SKM-1 (cell line): ENCODE data around the gene HNRNPLL.
"Not testable (repeated sequence)": the region's sequence is repeated elsewhere in the genome, so short reads cannot be mapped to it uniquely, and the experiment has no call there.

Source experiments
- DNase-seq: peaks from one replicate; lab custom pipeline; 2025; ENCODE audit not compliant: unreplicated experiment; lab: John Stamatoyannopoulos, UW

HNRNPLL gene

DNA sequence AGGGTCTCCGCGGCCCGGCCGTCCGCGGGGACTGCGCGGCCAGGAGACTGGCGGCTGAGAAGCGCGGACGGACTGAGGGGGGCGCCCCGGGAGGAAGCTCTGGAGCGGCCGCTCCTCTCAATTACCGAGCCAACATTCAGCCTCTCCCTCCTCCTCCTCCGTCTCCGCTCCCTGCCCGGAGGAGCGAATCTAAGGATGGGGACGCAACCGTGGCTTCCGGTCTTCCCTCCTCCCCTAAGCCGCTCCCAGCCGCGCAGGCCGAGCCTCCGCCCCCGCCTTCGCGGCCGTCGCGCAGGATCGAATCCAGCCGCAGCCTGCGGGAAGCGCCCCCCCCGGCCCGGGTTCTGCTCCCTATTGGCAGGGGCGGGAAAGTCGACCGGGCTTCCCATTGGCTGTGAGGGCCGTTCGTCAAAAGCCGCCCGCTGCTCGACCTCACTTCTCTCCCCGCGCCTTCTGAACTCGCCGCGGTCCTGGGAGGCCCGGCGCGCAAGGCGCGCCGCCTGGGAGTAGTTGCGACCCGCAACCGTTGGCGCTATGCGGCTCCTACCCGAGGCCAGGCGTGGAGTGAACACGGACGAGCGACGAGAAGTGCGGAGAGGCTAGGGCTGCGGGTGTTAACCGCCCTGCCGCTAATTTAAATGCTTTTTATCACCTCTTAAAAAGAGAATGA lies at the start of gene HNRNPLL:
HNRNPLL (minus strand) TSS at position 197 of the 670 bp plus-strand sequence. CDS start 302 bp downstream, outside the sequence.
- DNase-seq: peak; percentile 82

DNA sequence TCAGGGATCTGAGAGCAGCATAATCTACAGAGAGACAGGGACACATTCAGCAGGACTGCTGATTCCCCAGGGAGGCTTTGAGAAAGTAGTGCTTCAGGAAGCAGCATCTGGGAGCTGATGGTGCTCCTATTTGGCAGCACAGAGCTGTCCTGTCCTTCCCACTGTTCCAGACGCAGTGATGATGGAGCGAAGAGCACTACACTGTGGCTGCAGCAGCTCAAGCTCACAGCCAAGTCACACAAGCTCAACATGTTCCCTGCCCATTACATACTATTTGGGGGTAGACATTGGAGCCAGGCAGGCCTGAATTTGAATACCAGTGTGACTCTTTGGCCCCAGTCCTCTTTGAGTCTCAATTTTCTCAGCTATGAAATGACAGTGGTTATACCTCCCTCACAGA lies 48.0 kb upstream of the HNRNPLL start:
- DNase-seq: no peak

DNA sequence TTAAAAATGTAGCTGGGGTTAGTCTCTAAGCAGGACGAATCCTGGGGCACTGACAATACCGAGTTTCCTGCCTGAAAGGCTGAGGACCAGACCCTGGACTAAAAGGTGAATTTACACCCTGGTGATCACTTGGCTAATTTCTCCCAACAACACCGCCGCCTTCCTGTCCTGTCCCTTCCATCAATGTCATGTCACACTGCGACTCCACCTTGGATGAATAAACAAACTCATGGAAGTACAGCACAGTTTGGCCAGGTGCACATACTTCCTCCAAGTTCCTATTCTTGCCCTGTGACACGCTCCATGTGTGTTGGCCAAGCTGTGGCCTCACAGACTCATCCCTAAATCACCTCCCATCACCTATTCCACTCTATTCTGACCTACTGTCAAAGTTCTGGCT lies 47.3 kb upstream of the HNRNPLL start:
- no peak for DNase-seq

DNA sequence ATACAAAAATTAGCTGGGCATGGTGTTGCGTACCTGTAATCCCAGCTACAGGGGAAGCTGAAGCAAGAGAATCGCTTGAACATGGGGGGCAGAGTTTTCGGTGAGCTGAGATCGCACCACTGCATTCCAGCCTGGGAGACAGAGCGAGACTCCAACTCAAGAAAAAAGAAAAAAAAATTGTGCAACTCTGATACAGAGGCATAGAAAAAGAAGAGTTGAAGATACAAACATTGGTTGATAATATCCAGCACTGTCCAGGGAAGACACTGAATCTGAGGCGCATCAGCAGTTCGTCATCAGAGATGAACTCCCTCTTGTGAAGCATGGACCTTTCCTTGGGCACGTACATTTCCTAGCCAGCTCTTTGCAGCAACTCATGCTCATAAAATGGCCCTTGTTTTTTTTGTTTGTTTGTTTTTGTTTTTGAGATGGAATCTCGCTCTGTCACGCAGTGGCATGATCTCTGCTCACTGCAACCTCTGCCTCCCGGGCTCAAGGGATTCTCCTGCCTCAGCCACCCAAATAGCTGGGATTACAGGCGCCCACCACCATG lies 46.5 kb upstream of the HNRNPLL start:
- no peak for DNase-seq

DNA sequence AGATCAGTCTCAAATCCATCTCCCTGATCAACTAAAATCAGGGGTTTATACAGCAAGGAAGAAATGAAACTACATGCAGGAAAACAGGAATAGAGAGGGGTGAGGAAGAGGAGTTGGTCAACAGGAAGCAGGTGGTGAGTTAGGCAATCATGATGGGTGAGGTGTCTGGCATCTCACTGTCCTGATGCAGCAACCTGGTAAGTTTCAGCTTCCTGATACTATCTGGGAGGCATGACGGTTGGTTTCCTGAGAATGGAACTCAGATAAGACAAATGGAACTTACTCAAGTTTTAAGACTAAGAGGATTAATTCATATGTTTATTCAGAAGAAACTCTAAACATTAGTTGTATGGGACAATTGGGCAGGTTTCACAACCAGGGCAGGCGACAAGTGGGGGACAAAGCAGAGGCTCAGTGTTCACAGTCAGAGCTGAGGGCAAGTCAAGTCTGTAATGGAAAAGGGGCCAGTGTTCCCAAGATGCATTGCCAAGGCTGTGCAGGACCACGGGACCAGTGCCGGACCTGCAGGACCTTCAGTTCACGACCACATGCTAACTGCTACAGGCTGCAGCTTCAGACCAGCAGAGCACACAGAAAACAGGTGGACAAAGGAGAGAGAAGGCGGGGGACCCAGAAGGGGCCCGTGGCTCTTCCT lies 45.5 kb upstream of the HNRNPLL start:
- peak; percentile 46 for DNase-seq

DNA sequence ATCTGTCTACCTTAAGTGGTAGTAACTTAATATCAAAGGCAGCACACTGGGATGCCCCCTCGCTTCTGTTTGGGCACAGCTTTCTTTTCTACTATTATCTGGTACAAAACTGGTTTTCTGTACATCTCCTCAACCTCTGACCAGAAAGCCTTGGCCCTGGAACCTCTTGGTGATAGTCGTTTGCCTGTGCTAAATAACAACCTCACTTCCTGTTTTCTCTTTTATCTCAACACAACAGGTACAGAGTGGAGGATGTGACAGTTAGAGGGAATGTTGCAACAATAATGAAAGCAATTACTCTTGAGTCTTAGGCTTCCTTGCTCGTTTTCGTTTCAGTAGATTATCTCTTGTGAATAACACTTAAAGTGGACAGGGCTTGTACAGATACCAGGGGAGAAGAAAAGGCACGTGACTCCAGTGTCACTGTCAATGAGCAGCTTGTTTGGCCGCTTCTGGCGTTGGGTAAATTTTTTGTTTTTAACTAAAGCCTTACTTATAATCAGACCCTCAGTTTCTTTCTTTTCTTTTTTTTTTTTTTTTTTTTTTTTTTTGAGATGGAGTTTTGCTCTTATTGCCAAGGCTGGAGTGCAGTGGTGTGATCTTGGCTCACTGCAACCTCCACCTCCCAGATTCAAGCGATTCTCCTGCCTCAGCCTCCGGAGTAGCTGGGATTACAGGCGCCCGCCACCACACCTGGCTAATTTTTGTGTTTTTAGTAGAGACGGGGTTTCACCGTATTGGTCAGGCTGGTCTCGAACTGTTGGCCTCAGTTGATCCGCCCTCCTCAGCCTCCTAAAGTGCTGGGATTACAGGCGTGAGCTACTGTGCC lies 41.2 kb upstream of the HNRNPLL start:
- peak; percentile 43 for DNase-seq

DNA sequence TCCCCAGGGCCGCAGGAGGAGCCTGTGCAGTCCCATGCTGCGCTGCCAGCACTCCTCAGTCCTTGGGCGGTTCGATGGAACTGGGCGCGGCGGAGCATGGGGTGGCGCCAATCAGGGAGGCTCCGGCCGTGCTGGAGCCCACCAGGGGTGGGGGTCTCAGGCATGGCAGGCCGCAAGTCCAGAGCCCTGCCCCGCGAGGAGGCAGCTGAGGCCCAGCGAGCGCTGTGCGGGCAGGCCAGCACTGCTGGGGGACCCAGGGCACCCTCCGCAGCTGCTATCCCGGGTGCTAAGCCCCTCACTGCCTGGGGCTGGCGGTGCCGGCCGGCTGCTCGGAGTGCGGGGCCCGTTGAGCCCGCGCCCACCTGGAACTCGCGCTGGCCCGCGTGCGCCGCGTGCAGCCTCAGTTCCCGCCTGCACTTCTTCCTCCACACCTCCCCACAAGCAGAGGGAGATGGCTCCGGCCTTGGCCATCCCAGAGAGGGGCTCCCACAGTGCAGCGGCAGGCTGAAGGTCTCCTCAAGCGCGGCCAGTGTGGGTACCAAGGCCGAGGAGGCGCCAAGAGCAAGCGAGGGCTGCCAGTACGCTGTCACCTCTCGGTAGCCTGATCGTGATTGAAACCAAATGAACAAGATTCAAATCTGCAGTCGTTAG lies 40.4 kb upstream of the HNRNPLL start:
- no peak for DNase-seq

DNA sequence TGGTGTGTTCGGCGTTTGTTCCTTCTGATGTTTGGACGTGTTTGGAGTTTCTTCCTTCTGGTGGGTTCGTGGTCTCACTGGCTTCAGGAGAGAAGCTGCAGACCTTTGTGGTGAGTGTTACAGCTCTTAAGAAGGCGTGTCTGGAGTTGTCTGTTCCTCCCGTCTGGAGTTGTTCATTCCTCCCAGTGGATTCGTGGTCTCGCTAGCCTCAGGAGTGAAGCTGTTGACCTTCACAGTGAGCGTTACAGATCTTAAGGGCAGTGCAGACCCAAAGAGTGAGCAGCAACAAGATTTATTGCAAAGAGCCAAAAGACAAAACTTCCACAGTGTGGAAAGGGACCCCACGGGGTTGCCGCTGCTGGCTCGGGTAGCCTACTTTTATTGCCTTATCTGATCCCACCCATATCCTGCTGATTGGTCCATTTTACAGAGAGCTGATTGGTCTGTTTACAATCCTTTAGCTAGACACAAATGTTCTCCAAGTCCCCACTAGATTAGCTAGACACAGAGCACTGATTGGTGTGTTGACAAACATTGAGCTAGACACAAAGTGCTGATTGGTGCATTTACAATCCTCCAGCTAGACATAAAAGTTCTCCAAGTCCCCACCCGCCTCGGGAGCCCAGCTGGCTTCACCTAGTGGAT lies 39.8 kb upstream of the HNRNPLL start:
- not testable (repeated sequence) for DNase-seq

DNA sequence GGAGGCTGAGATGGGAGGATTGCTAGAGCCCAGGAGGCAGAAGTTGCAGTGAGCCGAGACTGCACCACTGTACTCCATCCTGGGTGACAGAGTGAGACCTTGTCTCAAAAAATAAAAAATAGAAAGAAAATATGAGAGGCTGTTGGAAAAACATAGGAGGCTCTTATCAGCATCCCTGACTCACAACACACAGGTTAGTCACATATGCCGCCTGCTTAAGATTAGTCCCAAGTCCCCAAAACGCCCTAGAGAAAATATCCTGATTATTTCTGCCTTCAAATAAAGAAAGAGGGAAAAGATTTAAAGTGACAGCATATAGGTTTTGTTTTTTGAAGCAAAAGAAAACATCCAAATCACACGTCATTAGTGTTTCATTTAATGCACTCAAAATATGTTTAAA lies 33.3 kb upstream of the HNRNPLL start:
- no peak for DNase-seq

DNA sequence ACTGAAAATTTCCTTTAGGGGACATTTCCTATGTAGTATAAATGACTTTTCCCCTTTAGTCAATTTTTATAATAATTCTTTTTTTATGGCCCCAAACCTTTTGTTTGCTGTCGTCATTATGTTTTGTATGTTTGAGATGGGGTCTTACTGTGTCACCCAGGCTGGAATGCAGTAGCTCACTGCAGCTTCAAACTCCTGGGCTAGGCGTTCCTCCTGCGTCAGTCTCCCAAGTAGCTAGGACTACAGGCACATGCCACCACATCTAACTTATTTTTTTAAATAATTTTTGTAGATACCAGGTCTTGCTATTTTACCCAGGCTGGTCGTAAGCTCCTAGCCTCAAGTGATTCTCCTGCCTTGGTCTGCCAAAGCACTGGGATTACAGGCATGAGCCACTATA lies 32.4 kb upstream of the HNRNPLL start:
- DNase-seq: no peak

DNA sequence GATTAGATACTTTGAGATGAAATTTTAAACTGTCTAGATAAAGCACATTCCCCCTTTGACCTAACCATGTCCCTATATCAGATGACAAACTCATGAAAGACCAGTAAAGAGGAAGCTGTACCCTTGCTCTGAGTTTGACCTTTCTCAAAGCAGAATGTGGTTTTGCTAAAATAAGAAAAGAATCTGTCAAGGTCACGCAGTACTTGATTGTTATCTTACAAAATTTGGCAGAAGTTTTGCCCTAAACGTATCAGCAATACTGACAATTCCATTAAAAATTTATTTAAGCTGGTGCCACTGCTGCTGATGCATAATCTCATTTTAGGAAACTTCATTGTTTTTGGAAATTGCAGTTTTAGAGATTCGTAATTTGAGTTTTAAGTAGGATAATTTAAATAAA lies 32.0 kb upstream of the HNRNPLL start:
- peak; percentile 90 for DNase-seq

DNA sequence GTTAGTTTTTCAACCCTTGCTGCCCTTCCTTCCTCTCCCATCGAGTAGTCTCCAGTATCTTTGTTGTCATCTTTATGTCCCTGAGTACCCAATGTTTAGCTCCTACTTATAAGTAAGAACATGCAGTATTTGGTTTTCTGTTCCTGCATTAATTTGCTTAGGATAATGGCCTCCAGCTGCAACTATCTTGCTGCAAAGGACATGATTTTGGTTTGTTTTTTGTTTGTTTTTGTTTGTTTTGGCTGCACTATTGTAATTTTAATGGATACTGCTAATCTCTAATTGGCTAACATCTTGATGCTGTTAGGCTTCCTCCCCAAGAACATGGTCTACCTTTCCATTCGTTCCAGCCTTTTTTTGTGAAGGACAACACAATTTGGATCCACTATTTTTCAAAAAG lies 31.2 kb upstream of the HNRNPLL start:
- no peak for DNase-seq

DNA sequence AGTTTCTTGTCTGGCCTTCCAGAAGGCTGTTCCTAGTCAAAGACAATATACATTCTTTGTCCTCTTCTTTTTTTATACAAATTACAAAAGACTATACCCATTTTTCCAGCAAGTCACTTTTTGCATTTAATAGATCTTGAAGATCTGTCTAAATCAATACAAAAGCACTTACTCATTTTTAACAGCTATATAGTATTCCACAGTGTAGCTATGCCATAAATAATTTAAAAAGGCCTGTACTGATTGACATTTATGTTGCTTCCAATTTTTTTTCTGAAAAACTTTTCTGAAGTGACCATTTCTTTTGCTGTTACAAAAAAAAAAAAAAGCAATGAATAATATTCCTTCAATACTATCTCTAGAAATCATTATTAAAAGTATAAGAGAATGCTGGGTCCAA lies 30.3 kb upstream of the HNRNPLL start:
- no peak for DNase-seq

DNA sequence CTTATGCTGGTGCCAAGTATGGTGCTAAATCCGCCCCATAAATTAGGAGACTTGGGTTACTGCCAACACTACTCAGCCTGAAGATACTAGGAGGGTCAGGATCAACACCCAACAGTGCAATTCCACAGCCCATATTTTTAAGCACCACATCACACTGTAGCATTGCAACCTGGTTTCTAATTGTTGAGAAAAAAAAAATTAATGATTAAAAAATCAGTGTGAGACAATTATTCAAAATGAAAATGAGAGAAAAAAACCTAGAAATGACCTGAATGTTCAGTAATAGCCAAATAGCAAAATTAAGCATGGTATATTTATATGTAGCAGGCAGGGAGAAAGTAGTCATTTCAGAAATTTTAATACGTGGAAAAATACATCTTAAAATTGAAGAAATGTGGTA lies 29.2 kb upstream of the HNRNPLL start:
- no peak for DNase-seq

DNA sequence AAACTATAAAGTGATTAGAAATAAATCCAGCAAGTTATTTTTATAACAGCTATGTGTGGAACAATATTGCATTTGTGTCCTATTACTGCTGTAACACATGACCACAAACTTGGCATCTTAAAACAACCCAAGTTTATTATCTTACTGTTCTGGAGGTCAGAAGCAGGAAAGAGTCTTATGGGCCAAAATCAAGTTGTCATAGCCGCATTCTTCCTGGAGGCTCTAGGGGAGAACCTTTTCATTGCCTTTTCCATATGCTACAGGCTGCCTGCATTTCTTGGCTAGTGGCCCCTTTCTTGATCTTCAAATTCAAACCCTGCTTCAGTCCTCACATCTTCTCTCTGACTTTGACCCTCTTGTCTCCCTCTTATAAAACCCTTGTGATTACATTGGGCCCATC lies 27.0 kb upstream of the HNRNPLL start:
- no peak for DNase-seq

DNA sequence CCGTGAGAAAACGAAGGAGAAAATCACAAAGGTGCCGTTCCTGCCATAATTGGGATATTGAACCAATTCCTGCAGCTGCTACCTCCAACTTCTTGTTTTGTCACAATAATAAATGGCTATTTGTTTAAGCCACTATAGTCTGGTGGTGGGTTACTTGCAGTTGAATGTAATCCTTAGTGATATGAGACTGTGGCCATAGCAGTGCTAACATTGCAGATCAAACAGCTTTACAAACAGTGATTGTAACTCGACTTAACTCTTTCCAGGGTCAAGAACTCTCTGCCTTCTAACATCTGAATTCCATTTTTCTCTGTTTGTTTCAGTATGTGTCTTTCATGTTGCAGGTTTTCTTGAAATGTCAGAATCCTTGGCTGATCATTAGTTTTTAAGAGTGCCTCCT lies 24.7 kb upstream of the HNRNPLL start:
- no peak for DNase-seq

DNA sequence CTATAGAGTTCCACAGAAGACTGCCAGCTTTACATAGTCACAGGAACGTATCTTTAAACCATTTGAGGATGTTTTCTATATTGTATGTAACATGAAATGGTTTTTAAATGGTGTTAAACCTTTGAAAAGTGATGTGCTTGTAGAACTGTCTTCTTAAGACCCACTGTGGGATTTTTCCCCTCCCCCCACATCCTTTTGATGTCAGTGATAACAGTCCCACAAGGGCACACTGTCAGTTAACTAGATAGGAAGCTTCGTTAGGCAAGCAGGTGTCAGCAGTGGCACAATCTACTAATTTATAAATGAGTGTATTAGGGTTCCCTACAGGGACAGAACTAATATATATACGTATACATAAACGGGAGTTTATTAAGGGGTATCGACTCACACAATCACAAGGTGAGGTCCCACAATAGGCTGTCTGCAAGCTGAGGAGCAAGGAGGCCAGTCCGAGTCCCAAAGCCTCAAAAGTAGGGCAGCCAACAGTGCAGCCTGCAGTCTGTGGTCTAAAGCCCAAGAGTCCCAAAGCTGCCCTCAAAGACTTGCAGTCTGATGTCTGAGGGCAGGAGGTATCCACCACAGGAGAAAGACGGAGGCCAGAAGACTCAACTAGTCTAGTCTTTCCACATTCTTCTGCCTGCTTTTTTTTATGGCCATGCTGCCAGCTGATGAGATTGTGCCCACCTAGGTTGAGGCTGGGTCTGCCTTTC lies 23.8 kb upstream of the HNRNPLL start:
- no peak for DNase-seq

DNA sequence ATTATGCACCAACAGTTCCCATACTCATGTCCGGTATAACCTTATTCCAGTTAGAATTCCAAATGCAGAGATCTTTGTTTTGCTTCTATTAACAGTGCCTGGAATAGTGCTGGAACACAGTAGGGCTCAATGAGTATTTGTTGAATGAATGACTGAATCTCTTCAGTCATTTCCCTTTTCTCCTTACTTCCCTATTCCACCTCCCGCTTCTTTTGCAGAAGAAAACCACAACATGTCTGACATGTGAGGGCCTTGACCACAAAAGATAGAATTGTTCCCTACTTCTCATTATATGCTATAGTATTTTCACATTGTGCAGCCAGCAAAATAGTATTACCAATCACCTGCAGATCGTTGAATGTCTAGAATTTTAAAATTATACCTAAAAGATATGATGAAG lies 19.5 kb upstream of the HNRNPLL start:
- peak; percentile 96 for DNase-seq

DNA sequence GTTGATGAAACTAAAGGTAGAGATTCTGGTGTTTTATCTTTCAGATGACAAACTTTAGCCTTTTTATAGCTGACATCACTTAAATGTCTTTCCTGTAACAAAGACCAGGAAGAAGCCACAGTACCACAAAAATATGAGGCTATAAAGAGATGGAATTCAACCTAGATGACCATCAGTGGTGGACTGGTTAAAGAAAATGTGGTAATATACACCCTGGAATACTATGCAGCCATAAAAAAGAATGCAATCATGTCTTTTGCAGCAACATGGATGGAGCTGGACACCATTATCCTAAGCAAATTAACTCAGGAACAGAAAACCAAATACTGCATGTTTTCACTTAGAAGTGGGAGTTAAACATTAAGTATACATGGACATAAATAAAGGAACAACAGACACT lies 18.3 kb upstream of the HNRNPLL start:
- DNase-seq: no peak
